ENCODE data around the gene PARP12.
A peak's percentile ranks its signal among the peaks of the same experiment; 100 is the strongest.

- TF ChIP-seq E2F8 (IDR thresholded peaks at IDR 0.05; ENCODE audit: low read depth, partially characterized antibody), result no peak
- no peak for TF ChIP-seq EP300 (IDR thresholded peaks at IDR 0.05; ENCODE audit: borderline replicate concordance in 1 of 2, control insufficient read depth in 1 of 2, low read depth in 2 of 2, low read length in 2 of 2)
- no peak for TF ChIP-seq USF2 (IDR thresholded peaks at IDR 0.05; ENCODE audit: borderline replicate concordance, low read depth, low read length)
- TF ChIP-seq POLR2A (IDR thresholded peaks at IDR 0.05; ENCODE audit: low read depth, low read length), result no peak
- no peak for TF ChIP-seq CBX5 (IDR thresholded peaks at IDR 0.05; ENCODE audit: low read depth)
- TF ChIP-seq, protein P1, sequence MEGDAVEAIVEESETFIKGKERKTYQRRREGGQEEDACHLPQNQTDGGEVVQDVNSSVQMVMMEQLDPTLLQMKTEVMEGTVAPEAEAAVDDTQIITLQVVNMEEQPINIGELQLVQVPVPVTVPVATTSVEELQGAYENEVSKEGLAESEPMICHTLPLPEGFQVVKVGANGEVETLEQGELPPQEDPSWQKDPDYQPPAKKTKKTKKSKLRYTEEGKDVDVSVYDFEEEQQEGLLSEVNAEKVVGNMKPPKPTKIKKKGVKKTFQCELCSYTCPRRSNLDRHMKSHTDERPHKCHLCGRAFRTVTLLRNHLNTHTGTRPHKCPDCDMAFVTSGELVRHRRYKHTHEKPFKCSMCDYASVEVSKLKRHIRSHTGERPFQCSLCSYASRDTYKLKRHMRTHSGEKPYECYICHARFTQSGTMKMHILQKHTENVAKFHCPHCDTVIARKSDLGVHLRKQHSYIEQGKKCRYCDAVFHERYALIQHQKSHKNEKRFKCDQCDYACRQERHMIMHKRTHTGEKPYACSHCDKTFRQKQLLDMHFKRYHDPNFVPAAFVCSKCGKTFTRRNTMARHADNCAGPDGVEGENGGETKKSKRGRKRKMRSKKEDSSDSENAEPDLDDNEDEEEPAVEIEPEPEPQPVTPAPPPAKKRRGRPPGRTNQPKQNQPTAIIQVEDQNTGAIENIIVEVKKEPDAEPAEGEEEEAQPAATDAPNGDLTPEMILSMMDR (IDR thresholded peaks at IDR 0.05 in 2 of 3, conservative IDR thresholded peaks at IDR 0.05 in 1 of 3; ENCODE audit: control insufficient read depth in 2 of 3, extremely low read depth in 1 of 3, insufficient read depth in 1 of 3, low read depth in 3 of 3, low read length in 3 of 3), result peak; percentile 58 to 69 (median 62)
- TF ChIP-seq RFX5 (IDR thresholded peaks at IDR 0.05; ENCODE audit: low read depth, low read length), result no peak
- TF ChIP-seq CEBPZ (IDR thresholded peaks at IDR 0.05; ENCODE audit: low read depth, low read length), result no peak
Observed at GRCh38 chr7:140003913-140004382, 58.8 kb downstream of the PARP12 start.
